MV-4-11 (cell line): ENCODE results near the gene POLQ.
"Not testable (repeated sequence)": the region's sequence is repeated elsewhere in the genome, so short reads cannot be mapped to it uniquely, and the experiment has no call there.

Source experiments
- DNase-seq: peaks from one replicate; lab custom pipeline; 2025; lab: John Stamatoyannopoulos, UW

POLQ gene

DNA sequence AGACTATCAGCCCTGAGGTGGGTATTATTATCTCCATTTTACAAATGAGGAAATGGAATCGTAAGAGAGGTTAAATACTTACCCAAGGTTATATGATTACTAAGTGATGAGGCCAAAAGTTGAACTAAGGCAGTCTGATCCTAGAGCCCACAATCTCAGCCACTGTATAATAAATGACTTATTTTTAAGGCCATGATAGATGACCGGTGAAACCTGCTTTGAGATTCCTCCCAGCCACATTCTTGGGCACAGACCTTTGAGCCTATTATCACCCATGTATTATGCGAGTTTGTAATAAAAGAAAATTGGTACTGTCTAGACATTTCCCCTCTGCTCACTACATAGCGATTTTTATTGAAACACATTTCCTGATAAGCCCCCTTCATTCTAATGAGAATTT lies 37.4 kb downstream of the POLQ start:
- no peak for DNase-seq

DNA sequence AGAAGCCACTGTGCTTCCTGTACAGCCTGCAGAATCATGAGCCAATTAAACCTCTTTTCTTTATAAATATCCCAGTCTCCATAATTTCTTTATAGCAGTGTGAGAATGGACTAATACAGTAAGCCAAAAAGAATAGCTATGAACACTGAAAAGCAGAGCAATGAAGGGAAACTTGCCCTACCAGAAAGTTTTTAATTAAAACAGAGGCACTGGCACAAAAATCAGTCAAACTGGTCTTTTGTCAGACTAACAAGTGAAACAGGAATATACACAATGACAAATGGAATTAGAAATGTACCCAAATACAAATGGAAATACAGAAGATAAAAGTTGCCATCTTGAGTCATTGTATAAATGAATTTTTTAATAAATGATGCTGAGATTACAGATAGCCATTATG lies 40.5 kb downstream of the POLQ start:
- DNase-seq, result no peak

DNA sequence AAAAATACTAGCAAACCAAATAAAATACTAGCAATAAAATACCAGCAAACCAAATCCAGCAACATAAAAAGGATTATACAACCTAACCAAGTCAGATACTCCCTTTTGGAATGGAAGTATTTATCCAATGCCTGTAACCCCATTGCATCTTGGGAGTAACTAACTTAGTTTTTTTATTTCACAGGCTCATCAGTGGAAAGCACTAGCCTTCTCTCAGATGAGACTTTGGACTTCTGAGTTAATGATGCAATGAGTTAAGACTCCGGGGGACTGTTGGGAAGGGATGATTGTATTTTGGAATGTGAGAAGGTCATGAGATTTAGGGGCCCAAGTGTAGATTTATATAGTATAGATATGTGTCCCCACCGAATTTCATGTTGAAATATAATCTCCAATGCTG lies 41.2 kb downstream of the POLQ start:
- no peak for DNase-seq

DNA sequence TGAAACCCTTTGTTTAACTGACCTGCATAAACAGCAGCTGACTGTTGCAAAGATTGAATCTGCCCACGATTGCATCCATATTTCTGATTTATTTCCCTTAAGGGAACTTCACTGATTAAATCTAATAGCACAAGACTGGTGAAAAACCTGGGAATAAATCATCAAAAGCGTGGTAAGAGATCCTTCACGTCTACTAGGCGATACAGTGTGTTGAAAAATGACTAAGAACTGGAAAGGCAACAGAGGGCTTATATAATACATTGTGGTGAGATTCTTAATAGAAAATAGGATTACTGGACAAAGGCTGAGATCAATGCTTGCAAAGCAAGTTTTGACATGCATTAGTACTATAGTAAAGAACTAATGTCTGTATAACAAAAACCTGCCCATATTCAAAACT lies 49.0 kb downstream of the POLQ start:
- DNase-seq, result no peak

DNA sequence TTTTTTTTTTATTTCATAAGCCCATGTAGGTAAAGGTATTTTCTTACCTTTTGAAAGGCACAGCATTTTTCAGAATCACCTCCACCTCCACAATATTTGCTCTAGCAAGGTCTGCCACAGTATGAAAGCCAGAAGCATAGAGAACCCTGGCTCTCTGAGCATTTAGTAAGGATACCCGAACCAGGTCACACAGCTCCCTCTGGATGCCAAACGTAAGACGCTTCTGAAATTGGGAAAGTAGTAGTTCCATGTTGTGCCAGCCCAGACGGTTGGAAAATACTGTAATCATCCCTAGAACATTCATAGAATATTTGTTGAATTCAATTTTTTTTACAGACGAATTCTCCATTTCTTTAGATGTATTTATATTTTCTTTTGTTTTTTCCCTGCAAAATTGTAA lies 52.4 kb downstream of the POLQ start:
- DNase-seq, result no peak

DNA sequence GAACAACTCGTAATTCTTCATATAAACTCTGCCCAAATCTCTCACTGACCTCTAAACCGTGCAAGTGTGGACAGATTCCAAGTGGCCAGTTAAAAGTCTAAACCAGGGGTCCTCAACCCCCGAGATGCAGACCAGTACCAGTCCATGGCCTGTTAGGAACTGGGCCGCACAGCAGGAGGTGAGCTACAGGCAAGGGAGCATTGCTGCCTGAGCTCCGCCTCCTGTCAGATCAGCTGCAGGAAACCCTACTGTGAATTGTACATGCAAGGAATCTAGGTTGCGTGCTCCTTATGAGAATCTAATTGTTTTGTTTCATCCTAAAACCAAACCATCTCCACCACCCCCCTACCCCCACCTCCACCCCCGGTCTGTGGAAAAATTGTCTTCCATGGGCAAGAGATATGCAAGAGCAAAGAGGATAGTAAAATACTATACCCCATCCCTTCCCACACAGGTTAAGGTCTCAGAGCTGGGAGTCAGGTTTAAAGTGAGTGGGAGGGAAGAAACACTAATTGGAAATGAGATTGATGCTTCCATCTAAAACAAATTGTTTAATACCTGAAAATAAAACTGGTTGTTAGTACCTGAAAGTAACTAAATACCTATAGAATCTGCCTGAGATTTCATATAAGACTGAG lies 54.0 kb downstream of the POLQ start:
- DNase-seq, result no peak

DNA sequence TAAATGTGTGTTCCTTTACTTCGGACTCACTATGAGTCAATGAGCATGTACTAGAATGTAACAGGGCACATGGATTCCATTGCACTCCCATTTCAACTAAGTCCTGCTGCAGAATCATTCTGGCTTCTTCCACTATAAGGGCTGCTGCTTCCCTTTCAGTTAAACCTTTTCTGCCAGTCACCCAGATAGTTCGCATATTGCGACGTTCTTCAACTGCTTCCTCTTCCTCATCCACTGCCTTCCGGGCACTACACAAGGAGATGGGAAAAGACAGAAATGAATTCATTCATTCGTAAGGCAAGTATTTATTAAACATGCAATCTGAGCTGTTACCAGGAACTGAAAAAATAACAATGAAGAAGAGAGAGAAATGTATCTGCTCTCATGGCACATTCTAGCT lies 55.6 kb downstream of the POLQ start:
- peak; percentile 80 for DNase-seq

DNA sequence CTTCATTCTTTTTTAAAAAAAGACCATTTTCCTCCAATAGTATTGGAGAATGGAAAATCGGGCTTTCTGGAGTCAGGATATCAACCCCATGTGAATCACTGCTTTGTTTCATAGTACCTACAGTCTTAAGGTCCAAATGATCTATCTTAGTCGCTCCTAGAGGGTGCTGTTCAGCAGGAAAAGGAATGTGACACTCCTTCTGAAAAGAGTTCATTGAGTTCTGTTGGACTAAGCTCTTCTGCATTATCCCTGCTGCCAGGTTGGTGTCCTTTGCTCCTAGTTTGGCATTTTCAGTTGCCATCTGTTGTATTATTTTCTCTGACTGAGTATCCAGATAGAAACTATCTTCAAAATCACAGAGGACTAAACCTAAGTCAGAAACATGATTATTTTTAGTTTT lies 57.2 kb downstream of the POLQ start:
- DNase-seq, result no peak

DNA sequence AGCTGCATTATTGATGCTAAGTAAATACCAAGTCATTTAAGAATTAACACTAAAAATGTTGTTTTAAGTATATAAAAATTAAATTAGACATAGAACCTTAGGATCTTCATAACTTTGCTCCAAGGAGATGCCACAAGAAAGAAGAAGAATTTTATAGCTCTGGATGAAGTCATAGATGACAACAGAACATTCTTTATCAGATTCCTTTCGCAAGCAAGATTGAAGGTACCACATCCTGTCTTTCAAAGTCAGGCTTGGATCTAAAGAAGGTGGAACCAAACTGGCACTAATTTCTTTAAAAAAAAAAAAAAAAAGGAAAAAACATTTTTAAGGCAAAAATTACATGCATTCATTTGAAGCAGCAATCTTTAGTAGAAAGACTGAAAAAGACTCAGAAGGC lies 62.5 kb downstream of the POLQ start:
- DNase-seq, result no peak

DNA sequence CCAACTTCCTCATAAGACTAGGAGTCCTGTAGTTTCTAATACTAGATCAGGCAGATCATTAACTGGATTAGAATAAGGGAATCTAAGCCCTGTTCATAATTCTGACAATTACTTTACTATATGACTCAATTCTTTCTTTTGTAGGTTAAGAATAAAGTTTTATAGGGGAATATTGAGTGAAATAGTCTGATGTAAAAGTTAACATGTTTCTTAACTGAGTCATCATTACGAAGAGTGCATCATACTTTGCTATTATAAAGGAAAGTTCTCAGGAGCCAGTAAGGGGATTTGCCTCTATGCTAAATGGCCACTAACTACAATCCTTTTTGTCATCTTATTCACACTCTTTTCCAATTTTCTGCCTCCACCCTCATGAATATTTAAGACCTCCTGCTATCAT lies 63.1 kb downstream of the POLQ start:
- no peak for DNase-seq

DNA sequence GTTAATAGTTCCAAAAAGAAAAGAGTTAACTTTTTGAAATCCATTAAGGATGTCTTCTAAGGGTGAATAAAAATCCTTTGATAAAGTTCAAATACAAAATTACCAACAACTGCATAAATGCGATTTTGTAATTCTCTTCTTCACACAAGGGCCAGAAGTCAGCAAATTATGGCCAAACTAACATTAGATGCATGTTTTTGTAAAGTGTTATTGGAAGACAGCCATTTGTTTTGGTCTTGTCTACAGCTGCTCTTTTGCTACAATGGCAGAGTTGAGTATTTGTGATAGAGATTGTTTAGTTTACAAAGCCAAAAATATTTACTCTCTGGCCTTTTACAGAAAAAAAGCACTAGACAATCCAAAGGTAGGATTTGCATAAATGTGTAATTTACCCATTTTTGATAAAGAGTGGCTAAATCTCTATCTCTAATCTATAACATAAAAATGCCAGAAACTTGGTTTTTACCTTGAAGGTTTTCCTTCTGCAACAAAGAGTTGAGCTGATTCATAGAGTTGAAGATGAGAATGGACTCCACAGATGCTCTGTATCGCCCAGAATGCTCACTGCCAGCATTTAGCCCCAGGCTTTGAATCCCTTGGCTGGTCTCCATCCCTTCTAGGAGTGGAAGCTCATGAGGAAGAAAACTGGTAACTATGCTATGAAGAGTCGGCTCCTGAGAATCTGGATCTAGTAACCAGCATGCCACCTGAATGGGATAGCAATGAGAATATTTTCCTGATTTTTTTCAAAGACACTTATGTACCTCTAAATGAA lies 64.5 kb downstream of the POLQ start:
- DNase-seq, result no peak

DNA sequence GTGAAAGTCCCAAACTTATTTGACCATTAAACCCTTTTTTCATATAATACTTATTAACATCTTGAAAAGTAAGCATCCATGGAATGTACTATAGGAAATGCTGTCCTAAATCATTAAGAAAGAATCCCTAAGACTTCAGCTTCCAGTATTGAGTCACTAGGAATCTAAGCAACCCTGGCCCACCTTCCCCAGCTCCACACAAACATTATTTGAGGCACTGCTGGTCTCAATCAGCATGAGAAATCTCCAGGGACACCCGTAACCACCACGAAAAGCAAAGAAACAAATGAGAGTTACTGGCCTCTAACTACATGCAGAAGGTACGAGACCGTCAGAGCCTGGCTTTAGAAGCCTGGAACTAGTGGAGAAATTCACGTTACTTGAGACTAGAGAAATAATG lies 68.2 kb downstream of the POLQ start:
- DNase-seq, result no peak

DNA sequence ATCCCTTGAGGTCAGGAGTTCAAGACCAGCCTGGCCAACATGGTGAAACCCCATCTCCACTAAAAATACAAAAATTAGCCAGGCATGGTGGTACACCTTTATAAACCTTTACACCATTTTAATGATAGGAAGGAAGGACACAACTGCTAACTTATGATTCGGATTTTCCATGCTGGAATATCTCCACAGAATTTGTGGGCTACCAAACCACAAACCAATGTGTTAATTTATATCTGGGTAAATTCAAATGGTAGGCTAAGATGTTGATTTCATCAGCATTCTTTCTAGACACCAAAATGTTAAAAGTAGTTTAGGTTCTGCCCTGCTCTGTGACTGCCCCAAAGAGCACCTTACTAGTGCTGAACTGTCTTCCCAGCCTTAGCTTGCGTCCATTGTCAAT lies 72.8 kb downstream of the POLQ start:
- DNase-seq, result no peak

DNA sequence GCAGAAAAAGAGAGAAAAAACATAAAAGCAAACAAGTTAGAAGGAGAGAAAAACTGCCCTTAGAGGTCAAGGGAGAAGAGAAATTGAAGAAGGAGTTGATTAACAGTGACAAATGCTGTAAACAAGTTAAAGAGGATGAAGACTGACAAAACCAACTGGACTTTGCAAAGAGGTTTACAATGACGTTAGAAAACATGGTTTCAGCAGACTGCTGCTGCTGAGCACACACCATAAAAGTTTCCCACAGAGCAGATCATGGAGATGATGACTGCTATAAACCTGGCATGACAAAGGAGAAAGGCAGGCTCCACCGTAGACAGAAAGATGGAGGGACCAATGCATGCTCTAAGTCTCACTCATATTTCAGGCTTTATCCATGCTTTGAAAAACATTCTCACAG lies 78.7 kb downstream of the POLQ start:
- DNase-seq, result no peak

DNA sequence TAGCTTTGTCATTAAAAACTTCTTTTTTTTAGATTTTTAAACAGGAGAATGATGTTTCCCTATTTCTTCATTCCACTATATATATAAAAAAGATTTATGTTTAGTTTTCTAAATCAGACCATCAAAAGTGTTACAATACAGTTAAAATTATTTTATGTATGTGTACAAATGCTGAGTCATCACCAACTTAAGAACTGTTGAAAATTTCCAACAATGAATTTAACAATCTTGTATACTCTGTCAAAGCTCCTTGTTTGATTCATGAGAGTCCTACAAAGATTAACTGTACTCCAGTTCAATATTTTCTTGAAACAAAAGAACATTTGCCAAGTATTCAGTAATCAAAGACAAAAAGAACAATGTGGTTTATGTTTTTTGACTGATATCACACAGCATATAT lies 82.0 kb downstream of the POLQ start:
- DNase-seq, result no peak

DNA sequence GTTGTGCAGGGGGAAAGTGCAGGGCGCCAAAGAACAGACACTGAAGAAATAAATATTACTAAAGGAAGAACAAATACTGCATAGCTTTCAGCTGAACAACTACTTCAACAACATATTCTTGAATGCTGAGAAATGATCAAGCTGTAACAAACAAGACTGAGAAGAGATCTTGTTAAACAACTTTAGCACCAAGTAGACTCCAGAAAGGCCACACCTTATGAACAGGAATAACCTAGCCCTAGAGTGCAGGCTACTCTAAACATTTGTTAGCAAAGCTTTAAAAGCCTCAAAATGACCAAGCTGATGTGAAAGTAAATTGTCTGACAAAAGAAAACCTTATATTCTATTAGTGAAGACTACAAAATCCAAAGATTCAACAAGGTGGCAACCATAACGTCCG lies 83.2 kb downstream of the POLQ start:
- DNase-seq, result no peak

DNA sequence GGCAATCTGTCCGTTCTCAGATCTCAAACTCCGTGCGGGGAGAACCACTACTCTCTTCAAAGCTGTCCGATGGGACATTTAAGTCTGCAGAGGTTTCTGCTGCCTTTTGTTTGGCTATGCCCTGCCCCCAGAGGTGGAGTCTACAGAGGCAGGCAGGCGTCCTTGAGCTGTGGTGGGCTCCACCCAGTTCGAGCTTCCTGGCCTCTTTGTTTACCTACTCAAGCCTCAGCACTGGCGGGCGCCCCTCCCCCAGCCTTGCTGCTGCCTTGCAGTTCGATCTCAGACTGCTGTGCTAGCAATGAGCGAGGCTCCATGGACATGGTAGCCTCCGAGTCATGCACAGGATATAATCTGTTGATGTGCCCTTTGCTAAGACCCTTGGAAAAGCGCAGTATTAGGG lies 94.0 kb downstream of the POLQ start:
- DNase-seq, result not testable (repeated sequence)

DNA sequence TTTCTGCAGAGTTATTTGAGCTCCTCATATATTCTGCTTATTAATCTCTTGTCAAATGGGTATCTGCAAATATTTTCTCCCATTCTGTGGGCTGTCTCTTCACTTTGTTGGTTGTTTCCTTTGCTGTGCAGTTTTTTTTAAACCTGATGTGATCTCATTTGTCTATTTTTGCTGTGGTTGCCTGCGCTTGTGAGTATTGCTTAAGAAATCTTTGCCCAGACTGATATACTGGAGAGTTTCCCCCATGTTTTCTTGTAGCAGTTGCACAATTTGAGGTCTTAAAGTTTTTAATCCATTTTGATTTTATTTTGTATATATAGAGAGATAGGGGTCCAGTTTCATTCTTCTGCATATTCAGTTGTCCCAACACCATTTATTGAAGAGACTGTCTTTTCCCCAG lies 102.3 kb downstream of the POLQ start:
- peak; percentile 44 for DNase-seq

DNA sequence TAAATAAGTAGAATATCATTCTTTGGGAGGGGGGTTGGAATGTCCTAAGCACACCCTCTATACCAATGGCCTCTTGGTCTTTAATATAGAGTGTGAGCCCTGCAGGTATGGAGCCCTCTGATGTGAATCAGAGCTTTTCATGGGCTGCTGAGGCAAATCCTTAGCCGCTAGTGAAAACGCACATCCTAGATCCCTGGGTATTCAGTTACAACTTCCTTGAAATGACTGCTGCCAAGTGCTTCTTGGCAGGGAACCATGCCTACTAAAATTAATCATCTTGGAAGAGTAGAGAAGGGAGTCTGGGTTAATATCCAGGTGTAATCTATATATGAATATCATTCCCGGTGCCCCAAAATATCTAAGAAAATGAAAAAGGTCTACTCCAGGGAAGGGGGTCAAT lies 109.1 kb downstream of the POLQ start:
- no peak for DNase-seq

DNA sequence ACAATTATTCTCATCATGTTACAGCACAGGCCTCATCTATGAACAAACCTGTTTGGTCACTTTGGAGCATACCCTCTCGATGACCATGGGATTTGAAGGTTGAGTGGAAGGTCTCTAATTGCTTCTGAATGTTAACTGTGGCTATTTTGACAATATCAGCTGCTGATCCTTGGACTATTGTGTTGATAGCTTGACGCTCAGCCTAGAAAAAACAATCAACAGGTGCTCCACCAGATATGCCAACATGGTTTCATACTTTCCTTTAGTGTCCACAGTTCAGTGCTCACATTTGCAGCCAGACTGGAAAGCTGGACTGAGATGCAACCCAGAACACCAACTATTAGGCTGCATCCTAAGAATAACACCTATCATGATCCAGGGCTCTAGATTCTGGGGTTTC lies 109.7 kb downstream of the POLQ start:
- no peak for DNase-seq

DNA sequence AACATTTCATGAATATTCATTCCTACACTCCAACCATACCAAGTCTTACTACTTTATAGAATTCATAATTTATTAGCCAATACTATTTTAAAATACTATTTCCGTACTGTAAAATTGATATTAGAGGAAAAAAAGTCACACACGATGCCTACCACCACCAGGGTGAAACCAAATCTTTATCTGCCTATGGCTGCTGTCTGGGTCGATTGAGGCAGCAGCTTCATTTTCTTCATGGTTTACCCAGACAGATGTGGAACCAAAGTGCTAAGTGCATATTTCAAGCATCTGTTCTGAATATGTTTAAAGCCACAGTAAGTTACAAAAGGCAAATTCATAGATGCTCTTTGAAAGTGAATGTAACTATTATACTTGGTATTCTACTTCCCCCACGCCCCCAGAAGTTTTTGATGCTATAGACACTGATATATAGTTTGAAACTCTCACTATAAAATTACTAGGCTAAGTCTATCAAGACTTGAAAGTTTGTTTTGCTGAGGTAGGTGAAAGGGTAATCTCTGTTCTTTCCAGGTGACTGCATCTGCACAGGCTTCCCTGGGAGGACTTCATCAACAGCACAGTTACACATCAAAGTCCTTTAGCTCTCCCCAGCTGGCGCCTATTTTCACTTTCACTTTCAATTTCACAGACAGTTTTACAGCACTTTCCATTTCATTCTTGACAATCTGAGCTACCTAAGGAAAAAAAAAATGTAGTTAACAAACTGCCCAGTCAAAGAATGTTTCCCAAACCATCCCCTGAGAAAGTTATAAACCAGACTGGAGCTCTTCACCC lies 113.9 kb downstream of the POLQ start:
- DNase-seq, result peak; percentile 22

DNA sequence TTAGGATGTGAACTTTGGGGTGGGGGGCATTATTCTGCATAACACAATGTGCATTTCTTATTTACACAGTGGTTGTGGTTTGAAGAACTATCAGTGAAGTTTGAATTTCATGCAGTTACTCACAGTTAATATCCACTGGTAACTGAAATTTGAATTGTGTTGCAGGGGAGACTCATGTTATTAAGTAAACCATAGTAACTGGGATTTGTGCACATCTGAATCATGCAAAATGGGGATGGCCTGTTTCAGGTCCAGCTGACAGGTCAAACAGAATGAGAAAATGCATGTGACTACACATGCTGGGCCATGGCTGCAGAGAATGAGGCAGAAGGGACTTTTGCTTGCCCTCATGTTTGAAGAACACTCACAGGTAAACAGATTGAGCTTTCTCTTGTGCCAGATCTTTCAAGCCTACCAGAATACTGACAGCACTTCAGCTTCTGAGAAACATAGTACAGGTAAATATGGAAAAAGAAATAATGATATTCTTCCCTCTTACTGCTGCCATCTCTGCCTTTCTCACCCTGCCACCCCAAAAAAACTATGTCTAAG lies 115.0 kb downstream of the POLQ start:
- no peak for DNase-seq

DNA sequence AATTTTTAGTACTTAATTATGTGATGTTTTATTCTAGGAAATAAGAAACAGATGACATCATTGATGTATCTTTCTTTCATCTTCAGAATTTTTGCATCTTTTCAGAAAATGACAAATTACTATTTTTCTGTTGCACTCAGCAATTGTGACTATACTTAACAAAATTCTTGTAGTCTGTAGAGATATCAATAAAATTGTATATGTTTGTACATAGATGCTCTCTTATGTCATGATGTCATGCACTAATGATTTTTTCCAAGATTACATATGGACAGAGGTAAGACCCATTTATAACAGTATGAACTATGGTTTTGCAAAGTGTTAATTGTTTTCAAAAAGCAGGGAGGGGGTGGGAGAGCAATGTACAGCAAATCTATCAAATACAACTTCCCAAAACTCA lies 121.2 kb downstream of the POLQ start:
- DNase-seq, result no peak
